OCI-LY1 (cell line): ENCODE measurements around the gene MYCBP2.

Experiments
- CTCF ChIP-seq: fragments of 200-600 bp; sonication (generic), shearing (Covaris generic); IDR thresholded peaks from 2 replicates; pipeline ENCODE4 v1.5.1; 2017; ENCODE audit warnings: mild to moderate bottlenecking, antibody characterized with exemption, low read length, moderate library complexity, mixed read lengths
- EZH2 ChIP-seq: fragments of 200-600 bp; sonication (generic), shearing (Covaris generic); IDR thresholded peaks from 2 replicates; pipeline ENCODE4 v1.8.0; 2017; ENCODE audit warnings: borderline replicate concordance, mixed run types, mild to moderate bottlenecking, antibody characterized with exemption, low read length, moderate library complexity, mixed read lengths

- TF ChIP-seq CTCF (no peak), EZH2 (no peak)
Measured at GRCh38 chr13:77345150-77345780, 18.4 kb upstream of the MYCBP2 start.
